Esophagus muscularis mucosa (tissue), 3 donors: ENCODE data around the gene PROX1.

Experiments
- POLR2A ChIP-seq: fragments of 450-650 bp; IDR thresholded peaks from one replicate; pipeline ENCODE4 v1.6.1; 2017; ENCODE audit warnings: antibody characterized with exemption, moderate library complexity, mild to moderate bottlenecking, low read depth
- POLR2AphosphoS5 ChIP-seq, 2 donors: sonication (generic); formaldehyde crosslinking; IDR thresholded peaks; one replicate each; pipeline ENCODE4 v1.6.1; 2017; ENCODE audit warnings: antibody characterized with exemption in 2 of 2
- TF ChIP-seq, protein P1 (sequence below), 3 experiments: fragments of 200-600 bp in 2 of 3; fragments of 450-650 bp in 1 of 3; sonication (generic) in 2 of 3; IDR thresholded peaks; one replicate each; pipeline ENCODE4 v1.5.1; 2017 to 2019; ENCODE audit warnings: antibody characterized with exemption in 3 of 3, mild to moderate bottlenecking in 2 of 3, moderate library complexity in 1 of 3

DNA sequence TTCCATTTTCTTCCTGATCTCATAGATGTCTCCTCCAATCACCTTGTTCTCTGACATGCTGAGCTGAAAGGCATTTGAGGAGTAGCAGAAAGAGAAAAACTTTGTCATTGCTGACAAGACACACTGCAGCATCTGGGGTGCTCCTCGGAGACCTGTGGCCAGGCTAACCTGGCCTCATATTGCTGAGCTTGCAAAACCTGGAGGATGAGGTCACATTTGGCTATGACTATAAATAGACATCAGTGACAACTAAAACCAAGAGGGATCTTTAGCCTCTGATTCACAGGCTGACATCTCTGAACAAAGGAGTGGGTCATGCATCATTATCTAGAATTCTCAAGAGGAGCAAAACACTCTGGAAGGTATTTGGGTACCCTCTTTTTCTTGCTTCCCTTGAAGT is 83.7 kb downstream of the PROX1 start:
- TF ChIP-seq, protein P1, sequence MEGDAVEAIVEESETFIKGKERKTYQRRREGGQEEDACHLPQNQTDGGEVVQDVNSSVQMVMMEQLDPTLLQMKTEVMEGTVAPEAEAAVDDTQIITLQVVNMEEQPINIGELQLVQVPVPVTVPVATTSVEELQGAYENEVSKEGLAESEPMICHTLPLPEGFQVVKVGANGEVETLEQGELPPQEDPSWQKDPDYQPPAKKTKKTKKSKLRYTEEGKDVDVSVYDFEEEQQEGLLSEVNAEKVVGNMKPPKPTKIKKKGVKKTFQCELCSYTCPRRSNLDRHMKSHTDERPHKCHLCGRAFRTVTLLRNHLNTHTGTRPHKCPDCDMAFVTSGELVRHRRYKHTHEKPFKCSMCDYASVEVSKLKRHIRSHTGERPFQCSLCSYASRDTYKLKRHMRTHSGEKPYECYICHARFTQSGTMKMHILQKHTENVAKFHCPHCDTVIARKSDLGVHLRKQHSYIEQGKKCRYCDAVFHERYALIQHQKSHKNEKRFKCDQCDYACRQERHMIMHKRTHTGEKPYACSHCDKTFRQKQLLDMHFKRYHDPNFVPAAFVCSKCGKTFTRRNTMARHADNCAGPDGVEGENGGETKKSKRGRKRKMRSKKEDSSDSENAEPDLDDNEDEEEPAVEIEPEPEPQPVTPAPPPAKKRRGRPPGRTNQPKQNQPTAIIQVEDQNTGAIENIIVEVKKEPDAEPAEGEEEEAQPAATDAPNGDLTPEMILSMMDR (IDR thresholded peaks at IDR 0.05), result no peak
- no peak for TF ChIP-seq POLR2A
- TF ChIP-seq POLR2AphosphoS5 (IDR thresholded peaks at IDR 0.05), result no peak
